ENCODE results near the gene JARID2.
A peak's percentile ranks its signal among the peaks of the same experiment; 100 is the strongest.

DNA sequence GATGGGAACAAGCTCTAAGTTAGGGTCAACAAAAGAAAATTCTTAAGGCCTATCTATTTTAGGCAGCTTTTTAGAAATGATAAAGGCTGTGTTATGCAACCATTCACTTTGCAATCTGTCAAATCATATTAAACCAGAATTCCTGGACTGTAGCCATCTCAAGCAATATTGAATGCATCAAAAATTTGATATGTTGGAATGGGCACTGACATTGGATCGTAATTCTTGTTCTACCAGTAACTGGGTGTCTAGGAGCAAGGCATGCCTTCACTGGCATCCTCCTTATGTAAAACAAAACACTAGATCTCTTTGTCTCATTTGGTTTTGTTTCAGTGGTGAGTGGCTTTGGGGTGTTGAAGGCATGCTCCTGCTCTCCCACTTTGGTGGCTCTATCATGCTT, 145.6 kb downstream of the JARID2 start:
- TF ChIP-seq RNF2 (IDR thresholded peaks at IDR 0.05; ENCODE audit: borderline replicate concordance, low read depth, low read length, missing control alignments, poor library complexity, severe bottlenecking) (no peak), JUN (IDR thresholded peaks at IDR 0.05; ENCODE audit: low read depth, low read length) (no peak), KDM5A (IDR thresholded peaks at IDR 0.05; ENCODE audit: low read length) (no peak), RFX5 (IDR thresholded peaks at IDR 0.05; ENCODE audit: borderline replicate concordance, low read depth, low read length) (no peak), GABPA (IDR thresholded peaks at IDR 0.05; ENCODE audit: borderline replicate concordance, insufficient read depth, low read length) (no peak), YY1 (IDR thresholded peaks at IDR 0.05; ENCODE audit: low read depth, low read length) (no peak), EZH2 (IDR thresholded peaks at IDR 0.05; ENCODE audit: low read depth, low read length, severe bottlenecking) (no peak), GTF2F1 (IDR thresholded peaks at IDR 0.05; ENCODE audit: borderline replicate concordance, low read depth, low read length) (no peak), POLR2A (IDR thresholded peaks at IDR 0.05; ENCODE audit: control extremely low read depth in 1 of 2, low read depth in 2 of 2, low read length in 2 of 2) (0 out of 3 replicates have a peak, but pooled peaks of 1 of the 2 experiments have one; percentile 11), RBBP5 (IDR thresholded peaks at IDR 0.05; ENCODE audit: borderline replicate concordance, low read depth, low read length) (no peak)
- TF ChIP-seq, protein P1, sequence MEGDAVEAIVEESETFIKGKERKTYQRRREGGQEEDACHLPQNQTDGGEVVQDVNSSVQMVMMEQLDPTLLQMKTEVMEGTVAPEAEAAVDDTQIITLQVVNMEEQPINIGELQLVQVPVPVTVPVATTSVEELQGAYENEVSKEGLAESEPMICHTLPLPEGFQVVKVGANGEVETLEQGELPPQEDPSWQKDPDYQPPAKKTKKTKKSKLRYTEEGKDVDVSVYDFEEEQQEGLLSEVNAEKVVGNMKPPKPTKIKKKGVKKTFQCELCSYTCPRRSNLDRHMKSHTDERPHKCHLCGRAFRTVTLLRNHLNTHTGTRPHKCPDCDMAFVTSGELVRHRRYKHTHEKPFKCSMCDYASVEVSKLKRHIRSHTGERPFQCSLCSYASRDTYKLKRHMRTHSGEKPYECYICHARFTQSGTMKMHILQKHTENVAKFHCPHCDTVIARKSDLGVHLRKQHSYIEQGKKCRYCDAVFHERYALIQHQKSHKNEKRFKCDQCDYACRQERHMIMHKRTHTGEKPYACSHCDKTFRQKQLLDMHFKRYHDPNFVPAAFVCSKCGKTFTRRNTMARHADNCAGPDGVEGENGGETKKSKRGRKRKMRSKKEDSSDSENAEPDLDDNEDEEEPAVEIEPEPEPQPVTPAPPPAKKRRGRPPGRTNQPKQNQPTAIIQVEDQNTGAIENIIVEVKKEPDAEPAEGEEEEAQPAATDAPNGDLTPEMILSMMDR (IDR thresholded peaks at IDR 0.05; ENCODE audit: control extremely low read depth in 1 of 3, insufficient read depth in 1 of 3, low read depth in 1 of 3, low read length in 3 of 3) = no peak
- TF ChIP-seq, protein P2, sequence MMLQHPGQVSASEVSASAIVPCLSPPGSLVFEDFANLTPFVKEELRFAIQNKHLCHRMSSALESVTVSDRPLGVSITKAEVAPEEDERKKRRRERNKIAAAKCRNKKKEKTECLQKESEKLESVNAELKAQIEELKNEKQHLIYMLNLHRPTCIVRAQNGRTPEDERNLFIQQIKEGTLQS (IDR thresholded peaks at IDR 0.05; ENCODE audit: insufficient read depth, low read depth, low read length) = no peak
- TF ChIP-seq, protein P3, sequence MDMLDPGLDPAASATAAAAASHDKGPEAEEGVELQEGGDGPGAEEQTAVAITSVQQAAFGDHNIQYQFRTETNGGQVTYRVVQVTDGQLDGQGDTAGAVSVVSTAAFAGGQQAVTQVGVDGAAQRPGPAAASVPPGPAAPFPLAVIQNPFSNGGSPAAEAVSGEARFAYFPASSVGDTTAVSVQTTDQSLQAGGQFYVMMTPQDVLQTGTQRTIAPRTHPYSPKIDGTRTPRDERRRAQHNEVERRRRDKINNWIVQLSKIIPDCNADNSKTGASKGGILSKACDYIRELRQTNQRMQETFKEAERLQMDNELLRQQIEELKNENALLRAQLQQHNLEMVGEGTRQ (IDR thresholded peaks at IDR 0.05; ENCODE audit: low read length) = no peak
